Prostate gland (tissue), 1 donor: ENCODE results near the gene WDR5.

Source experiments
- POLR2A ChIP-seq: fragments of 450-650 bp; IDR thresholded peaks from one replicate; pipeline ENCODE4 v1.6.1; 2016; ENCODE audit warnings: antibody characterized with exemption, mild to moderate bottlenecking
- POLR2AphosphoS5 ChIP-seq: sonication (generic); formaldehyde crosslinking; IDR thresholded peaks from one replicate; pipeline ENCODE4 v1.6.1; 2017; ENCODE audit warnings: antibody characterized with exemption

GRCh38 chr9:134159566-134160245, 23.8 kb downstream of the WDR5 start:
- no peak for TF ChIP-seq POLR2A
- no peak for TF ChIP-seq POLR2AphosphoS5
